HepG2 (cell line): ENCODE results near the gene TCFL5. TPM values are rescaled to one million over a fixed set of nuclear protein-coding genes. Genes with fewer than 3 reads are reported as not detected.

ENCODE experiments used
- CEBPG ChIP-seq: IDR thresholded peaks from 2 replicates; pipeline ENCODE4 v1.6.1; 2016
- DDIT3 ChIP-seq: sonication (generic); formaldehyde crosslinking; IDR thresholded peaks from 2 replicates; pipeline ENCODE4 v1.4.0; 2020; ENCODE audit warnings: mild to moderate bottlenecking, missing genetic modification reagents
- ELK4 ChIP-seq: sonication (generic); formaldehyde crosslinking; IDR thresholded peaks from 2 replicates; pipeline ENCODE4 v1.9.0; 2021; ENCODE audit warnings: missing genetic modification reagents, borderline replicate concordance
- HNF4G ChIP-seq, 2 experiments: sonication (generic) in 1 of 2; formaldehyde crosslinking in 1 of 2; IDR thresholded peaks; 2 replicates each; pipeline versions ENCODE4 v1.4.0 to v1.6.1; 2011 to 2020; ENCODE audit warnings: borderline replicate concordance in 2 of 2, low read depth in 2 of 2, mild to moderate bottlenecking in 2 of 2, low read length in 1 of 2, missing genetic modification reagents in 1 of 2, moderate library complexity in 1 of 2
- KDM4B ChIP-seq: sonication (generic); formaldehyde crosslinking; IDR thresholded peaks from 2 replicates; pipeline ENCODE4 v1.4.0; 2020; ENCODE audit warnings: missing genetic modification reagents
- NCOA1 ChIP-seq: sonication (generic); formaldehyde crosslinking; IDR thresholded peaks from 2 replicates; pipeline ENCODE4 v1.9.0; 2021; ENCODE audit warnings: missing genetic modification reagents
- RORA ChIP-seq: sonication (generic); formaldehyde crosslinking; IDR thresholded peaks from 2 replicates; pipeline ENCODE4 v1.5.0; 2020; ENCODE audit warnings: mild to moderate bottlenecking, missing genetic modification reagents, moderate library complexity
- SMAD1 ChIP-seq: sonication (generic); formaldehyde crosslinking; IDR thresholded peaks from 2 replicates; pipeline ENCODE4 v1.4.0; 2020; ENCODE audit warnings: missing genetic modification reagents, low read depth, mild to moderate bottlenecking, borderline replicate concordance
- TAF15 ChIP-seq: fragments of 200-400 bp; formaldehyde crosslinking; IDR thresholded peaks from one replicate; pipeline ENCODE4 v1.6.1; 2018; ENCODE audit warnings: mild to moderate bottlenecking, low read depth, low read length; ENCODE audit not compliant: poor library complexity, severe bottlenecking
- TBX2 ChIP-seq: sonication (generic); formaldehyde crosslinking; IDR thresholded peaks from 2 replicates; pipeline ENCODE4 v1.5.0; 2020; ENCODE audit warnings: missing genetic modification reagents, mild to moderate bottlenecking, borderline replicate concordance
- ZNF44 ChIP-seq: sonication (generic); formaldehyde crosslinking; IDR thresholded peaks from 2 replicates; pipeline ENCODE4 v1.5.1; 2020; ENCODE audit warnings: mild to moderate bottlenecking, missing genetic modification reagents
- ZNF549 ChIP-seq: sonication (generic); formaldehyde crosslinking; IDR thresholded peaks from 2 replicates; pipeline ENCODE4 v1.5.0; 2020; ENCODE audit warnings: missing genetic modification reagents
- ZNF768 ChIP-seq: sonication (generic); formaldehyde crosslinking; IDR thresholded peaks from 2 replicates; pipeline ENCODE4 v1.4.0; 2020; ENCODE audit warnings: missing genetic modification reagents
- ZNF776 ChIP-seq: sonication (generic); formaldehyde crosslinking; IDR thresholded peaks from 2 replicates; pipeline ENCODE4 v1.4.0; 2020; ENCODE audit warnings: mild to moderate bottlenecking, missing genetic modification reagents
- polyA plus RNA-seq, 8 experiments: library from polyadenylated mRNA; depleted of rRNA in 3 of 8; stranded (reverse) in 7 of 8; unstranded in 1 of 8; fragments of >200 nt; fragmentation: Illumina TruSeq in 4 of 8; extraction: Trizol in 4 of 8; gene quantifications; 2 replicates each; pipeline versions ENCODE4 v1.2.1 to v1.2.3, GENCODE V29; 2011 to 2016; ENCODE audit warnings: low read depth in 4 of 8, missing spikeins in 1 of 8, mixed read lengths in 1 of 8; ENCODE audit not compliant: insufficient read depth in 1 of 8
- total RNA-seq, 5 experiments: library from RNA; depleted of rRNA; stranded (reverse); fragments of >200 nt; fragmentation: Illumina TruSeq; extraction: Trizol; gene quantifications; 2 replicates each; pipeline ENCODE4 v1.2.3, GENCODE V29; 2016; ENCODE audit warnings: low read depth in 1 of 5
- TF ChIP-seq, protein P1 (sequence below): IDR thresholded peaks from 2 replicates; pipeline ENCODE4 v1.6.1; 2016; ENCODE audit warnings: missing compliant biosample characterization, missing genetic modification reagents, borderline replicate concordance
- TF ChIP-seq, protein P2 (sequence below): sonication (generic); formaldehyde crosslinking; IDR thresholded peaks from 2 replicates; pipeline ENCODE4 v1.5.0; 2020; ENCODE audit warnings: missing genetic modification reagents, mild to moderate bottlenecking, borderline replicate concordance
- TF ChIP-seq, protein P3 (sequence below): sonication (generic); formaldehyde crosslinking; IDR thresholded peaks from 2 replicates; pipeline ENCODE4 v1.4.0; 2020; ENCODE audit warnings: mild to moderate bottlenecking, missing genetic modification reagents
- TF ChIP-seq, protein P4 (sequence below): sonication (generic); formaldehyde crosslinking; IDR thresholded peaks from 2 replicates; pipeline ENCODE4 v1.4.0; 2020; ENCODE audit warnings: missing genetic modification reagents, borderline replicate concordance
- TF ChIP-seq, protein P5 (sequence below): sonication (generic); formaldehyde crosslinking; conservative IDR thresholded peaks from 2 replicates; pipeline ENCODE4 v1.4.0; 2020; ENCODE audit warnings: missing genetic modification reagents

TCFL5 gene
- total and polyA plus RNA-seq, 2 of the 13 experiments (the other 11 are each of a cell fraction or from before 2014, with no cell fraction given), result 14.8 to 20.0 TPM

DNA sequence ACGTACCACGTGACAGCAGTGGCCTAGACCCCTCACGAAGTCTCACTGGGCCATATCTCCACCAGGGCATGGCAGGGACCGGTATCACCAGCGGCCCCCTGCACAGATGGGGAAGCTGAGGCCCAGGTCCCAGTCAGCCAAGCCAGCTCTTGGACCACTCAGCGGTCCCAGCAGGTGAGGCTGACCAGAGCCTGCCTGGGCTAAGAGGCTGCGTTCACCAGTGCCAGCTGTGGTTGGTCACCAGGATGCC is 67.9 kb downstream of the TCFL5 start (continued):
- TF ChIP-seq, protein P1, sequence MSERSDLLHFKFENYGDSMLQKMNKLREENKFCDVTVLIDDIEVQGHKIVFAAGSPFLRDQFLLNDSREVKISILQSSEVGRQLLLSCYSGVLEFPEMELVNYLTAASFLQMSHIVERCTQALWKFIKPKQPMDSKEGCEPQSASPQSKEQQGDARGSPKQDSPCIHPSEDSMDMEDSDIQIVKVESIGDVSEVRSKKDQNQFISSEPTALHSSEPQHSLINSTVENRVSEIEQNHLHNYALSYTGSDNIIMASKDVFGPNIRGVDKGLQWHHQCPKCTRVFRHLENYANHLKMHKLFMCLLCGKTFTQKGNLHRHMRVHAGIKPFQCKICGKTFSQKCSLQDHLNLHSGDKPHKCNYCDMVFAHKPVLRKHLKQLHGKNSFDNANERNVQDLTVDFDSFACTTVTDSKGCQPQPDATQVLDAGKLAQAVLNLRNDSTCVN, result no peak
- TF ChIP-seq KDM4B (no peak), NCOA1 (no peak), SMAD1 (no peak), TAF15 (no peak), ZNF549 (CRISPR knock-in tag) (no peak), ZNF776 (peak; percentile 72), ELK4 (no peak), CEBPG (no peak), ZNF44 (CRISPR knock-in tag) (no peak), HNF4G (IDR thresholded peaks at IDR 0.05; ENCODE audit: borderline replicate concordance, low read depth, low read length) (no peak), HNF4G (CRISPR knock-in tag; IDR thresholded peaks at IDR 0.05; ENCODE audit: borderline replicate concordance, low read depth) (no peak), ZNF768 (CRISPR knock-in tag) (no peak), DDIT3 (no peak), TBX2 (CRISPR knock-in tag) (no peak; the same call in 1 of the 2 replicates), RORA (CRISPR knock-in tag) (no peak)
- TF ChIP-seq, protein P2, sequence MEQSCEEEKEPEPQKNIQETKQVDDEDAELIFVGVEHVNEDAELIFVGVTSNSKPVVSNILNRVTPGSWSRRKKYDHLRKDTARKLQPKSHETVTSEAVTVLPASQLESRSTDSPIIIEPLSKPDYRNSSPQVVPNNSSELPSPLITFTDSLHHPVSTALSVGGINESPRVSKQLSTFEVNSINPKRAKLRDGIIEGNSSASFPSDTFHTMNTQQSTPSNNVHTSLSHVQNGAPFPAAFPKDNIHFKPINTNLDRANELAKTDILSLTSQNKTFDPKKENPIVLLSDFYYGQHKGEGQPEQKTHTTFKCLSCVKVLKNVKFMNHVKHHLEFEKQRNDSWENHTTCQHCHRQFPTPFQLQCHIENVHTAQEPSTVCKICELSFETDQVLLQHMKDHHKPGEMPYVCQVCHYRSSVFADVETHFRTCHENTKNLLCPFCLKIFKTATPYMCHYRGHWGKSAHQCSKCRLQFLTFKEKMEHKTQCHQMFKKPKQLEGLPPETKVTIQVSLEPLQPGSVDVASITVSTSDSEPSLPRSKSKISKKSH, result peak; percentile 63; the same call in 1 of the 2 replicates
- TF ChIP-seq, protein P3, sequence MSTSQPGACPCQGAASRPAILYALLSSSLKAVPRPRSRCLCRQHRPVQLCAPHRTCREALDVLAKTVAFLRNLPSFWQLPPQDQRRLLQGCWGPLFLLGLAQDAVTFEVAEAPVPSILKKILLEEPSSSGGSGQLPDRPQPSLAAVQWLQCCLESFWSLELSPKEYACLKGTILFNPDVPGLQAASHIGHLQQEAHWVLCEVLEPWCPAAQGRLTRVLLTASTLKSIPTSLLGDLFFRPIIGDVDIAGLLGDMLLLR (CRISPR knock-in tag), result peak; percentile 89; the same call in 1 of the 2 replicates
- TF ChIP-seq, protein P4, sequence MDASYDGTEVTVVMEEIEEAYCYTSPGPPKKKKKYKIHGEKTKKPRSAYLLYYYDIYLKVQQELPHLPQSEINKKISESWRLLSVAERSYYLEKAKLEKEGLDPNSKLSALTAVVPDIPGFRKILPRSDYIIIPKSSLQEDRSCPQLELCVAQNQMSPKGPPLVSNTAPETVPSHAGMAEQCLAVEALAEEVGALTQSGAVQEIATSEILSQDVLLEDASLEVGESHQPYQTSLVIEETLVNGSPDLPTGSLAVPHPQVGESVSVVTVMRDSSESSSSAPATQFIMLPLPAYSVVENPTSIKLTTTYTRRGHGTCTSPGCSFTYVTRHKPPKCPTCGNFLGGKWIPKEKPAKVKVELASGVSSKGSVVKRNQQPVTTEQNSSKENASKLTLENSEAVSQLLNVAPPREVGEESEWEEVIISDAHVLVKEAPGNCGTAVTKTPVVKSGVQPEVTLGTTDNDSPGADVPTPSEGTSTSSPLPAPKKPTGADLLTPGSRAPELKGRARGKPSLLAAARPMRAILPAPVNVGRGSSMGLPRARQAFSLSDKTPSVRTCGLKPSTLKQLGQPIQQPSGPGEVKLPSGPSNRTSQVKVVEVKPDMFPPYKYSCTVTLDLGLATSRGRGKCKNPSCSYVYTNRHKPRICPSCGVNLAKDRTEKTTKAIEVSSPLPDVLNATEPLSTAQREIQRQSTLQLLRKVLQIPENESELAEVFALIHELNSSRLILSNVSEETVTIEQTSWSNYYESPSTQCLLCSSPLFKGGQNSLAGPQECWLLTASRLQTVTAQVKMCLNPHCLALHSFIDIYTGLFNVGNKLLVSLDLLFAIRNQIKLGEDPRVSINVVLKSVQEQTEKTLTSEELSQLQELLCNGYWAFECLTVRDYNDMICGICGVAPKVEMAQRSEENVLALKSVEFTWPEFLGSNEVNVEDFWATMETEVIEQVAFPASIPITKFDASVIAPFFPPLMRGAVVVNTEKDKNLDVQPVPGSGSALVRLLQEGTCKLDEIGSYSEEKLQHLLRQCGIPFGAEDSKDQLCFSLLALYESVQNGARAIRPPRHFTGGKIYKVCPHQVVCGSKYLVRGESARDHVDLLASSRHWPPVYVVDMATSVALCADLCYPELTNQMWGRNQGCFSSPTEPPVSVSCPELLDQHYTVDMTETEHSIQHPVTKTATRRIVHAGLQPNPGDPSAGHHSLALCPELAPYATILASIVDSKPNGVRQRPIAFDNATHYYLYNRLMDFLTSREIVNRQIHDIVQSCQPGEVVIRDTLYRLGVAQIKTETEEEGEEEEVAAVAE (CRISPR knock-in tag), result no peak
- TF ChIP-seq, protein P5, sequence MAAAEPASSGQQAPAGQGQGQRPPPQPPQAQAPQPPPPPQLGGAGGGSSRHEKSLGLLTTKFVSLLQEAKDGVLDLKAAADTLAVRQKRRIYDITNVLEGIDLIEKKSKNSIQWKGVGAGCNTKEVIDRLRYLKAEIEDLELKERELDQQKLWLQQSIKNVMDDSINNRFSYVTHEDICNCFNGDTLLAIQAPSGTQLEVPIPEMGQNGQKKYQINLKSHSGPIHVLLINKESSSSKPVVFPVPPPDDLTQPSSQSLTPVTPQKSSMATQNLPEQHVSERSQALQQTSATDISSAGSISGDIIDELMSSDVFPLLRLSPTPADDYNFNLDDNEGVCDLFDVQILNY (CRISPR knock-in tag), result 0 out of 2 replicates have a peak, but pooled peaks have one; percentile 45
